K562 (cell line): ENCODE results near the gene SYT1. TPM values are rescaled to one million over a fixed set of nuclear protein-coding genes. Genes with fewer than 3 reads are reported as not detected.

ENCODE experiments used
- ATAC-seq: fragments of 200-7000 bp; cut with Tn5 transposase; 3 replicates; pipeline ENCODE4 v1.9.1; 2020; ENCODE audit warnings: moderate library complexity
- BruUV-seq: library from RNA; stranded (reverse); fragments of 400-500 nt; replicated peaks from 2 replicates; lab custom pipeline; 2021; lab: Mats Ljungman, UMichigan
- CTCF ChIA-PET: fragments of 300-600 bp; formaldehyde crosslinking; extraction: SDS; loops from one replicate; lab custom pipeline; 2021; ENCODE audit warnings: low intra/inter-chr PET ratio; lab: Yijun Ruan, JAX
- POLR2A ChIA-PET: fragments of 300-600, 350-650 bp; sonication (Branson Sonifier 250); formaldehyde crosslinking; extraction: SDS; loops from one replicate; lab custom pipeline; 2021; ENCODE audit warnings: antibody characterized with exemption, inconsistent platforms; lab: Yijun Ruan, JAX
- DNase-seq, 4 experiments: peaks; one replicate each; pipeline versions ENCODE4 v3.0.0 to v3.0.0-alpha.2; 2011 to 2018; ENCODE audit warnings: low spot score in 3 of 4, mixed read lengths in 3 of 4; ENCODE audit errors: extremely low read depth in 1 of 4
- FAIRE-seq: peaks from 2 replicates; lab custom pipeline; 2011; peaks lifted over from hg19 to GRCh38; lab: Jason Lieb, UNC
- H2AFZ ChIP-seq: 2 replicates; pipeline ENCODE4 v1.6.0; 2011; ENCODE audit warnings: low read depth, low read length, control low read depth, inconsistent platforms
- H3K27ac ChIP-seq: fragments of 200-600 bp; 3 replicates; pipeline ENCODE4 v1.8.0; 2011; ENCODE audit warnings: low read depth, mild to moderate bottlenecking, control low read depth, inconsistent platforms, low read length, moderate library complexity, mixed read lengths; ENCODE audit errors: extremely low read depth
- H3K27me3 ChIP-seq, 2 experiments: fragments of 300-600 bp in 1 of 2; 2 replicates in 1 of 2; 3 replicates in 1 of 2; pipeline versions ENCODE4 v1.6.0 to v1.8.0; 2011; ENCODE audit warnings: inconsistent platforms in 2 of 2, low read length in 2 of 2, mild to moderate bottlenecking in 1 of 2, mixed read lengths in 1 of 2, moderate library complexity in 1 of 2; ENCODE audit not compliant: control insufficient read depth in 2 of 2, insufficient read depth in 2 of 2
- H3K36me3 ChIP-seq: fragments of 300-600 bp; 3 replicates; pipeline ENCODE4 v1.8.0; 2011; ENCODE audit warnings: mild to moderate bottlenecking, low read length, inconsistent platforms; ENCODE audit not compliant: control insufficient read depth, insufficient read depth
- H3K4me1 ChIP-seq, 2 experiments: fragments of 200-600 bp in 1 of 2; replicated peaks in 1 of 2; 2 replicates in 1 of 2; 3 replicates in 1 of 2; pipeline versions ENCODE4 v1.5.1 to v1.8.0; 2011; ENCODE audit warnings: inconsistent platforms in 2 of 2, low read length in 2 of 2, mild to moderate bottlenecking in 1 of 2, mixed read lengths in 1 of 2, moderate library complexity in 1 of 2; ENCODE audit not compliant: control insufficient read depth in 2 of 2, insufficient read depth in 2 of 2
- H3K4me2 ChIP-seq: 2 replicates; pipeline ENCODE4 v1.6.1; 2011; ENCODE audit warnings: low read length, control low read depth, inconsistent platforms, mixed read lengths; ENCODE audit not compliant: insufficient read depth
- H3K4me3 ChIP-seq: fragments of 200-600 bp; sonication (generic), shearing (Covaris generic); 2 replicates; pipeline ENCODE4 v1.5.1; 2016; ENCODE audit warnings: control low read depth, inconsistent platforms
- H3K79me2 ChIP-seq: fragments of 200-600 bp; 3 replicates; pipeline ENCODE4 v1.8.0; 2011; ENCODE audit warnings: low read length, inconsistent platforms; ENCODE audit not compliant: control insufficient read depth, insufficient read depth
- H3K9ac ChIP-seq, 2 experiments: 2 replicates each; pipeline versions ENCODE4 v1.6.0 to v1.6.1; 2011; ENCODE audit warnings: low read depth in 2 of 2, low read length in 2 of 2, control low read depth in 1 of 2, inconsistent platforms in 1 of 2, mild to moderate bottlenecking in 1 of 2, mixed read lengths in 1 of 2; ENCODE audit not compliant: insufficient read depth in 1 of 2
- H3K9me1 ChIP-seq: one replicate; pipeline ENCODE4 v1.6.0; 2011; ENCODE audit warnings: inconsistent platforms, mild to moderate bottlenecking, low read length, moderate library complexity; ENCODE audit not compliant: control insufficient read depth, insufficient read depth
- H3K9me3 ChIP-seq: replicated peaks from 2 replicates; pipeline ENCODE4 v1.5.1; 2011; ENCODE audit warnings: low read depth, low read length, inconsistent platforms; ENCODE audit not compliant: control insufficient read depth, insufficient read depth
- H4K20me1 ChIP-seq: replicated peaks from 2 replicates; pipeline ENCODE4 v1.6.1; 2011; ENCODE audit warnings: low read length, inconsistent platforms, mixed read lengths; ENCODE audit not compliant: control insufficient read depth, insufficient read depth
- BRF2 ChIP-seq: IDR thresholded peaks from 3 replicates; pipeline ENCODE4 v1.6.1; 2011; ENCODE audit warnings: borderline replicate concordance, mild to moderate bottlenecking; ENCODE audit not compliant: insufficient read length, insufficient read depth
- GTF2A2 ChIP-seq: IDR thresholded peaks from 2 replicates; pipeline ENCODE4 v1.6.1; 2016; ENCODE audit warnings: mild to moderate bottlenecking, missing genetic modification characterization, missing compliant biosample characterization
- HIVEP1 ChIP-seq: fragments of 250-450 bp; sonication (Bioruptor Pico); IDR thresholded peaks from 2 replicates; pipeline ENCODE4 v1.4.0; 2020; ENCODE audit warnings: mild to moderate bottlenecking
- NFXL1 ChIP-seq: fragments of 450-650 bp; formaldehyde crosslinking; IDR thresholded peaks from 2 replicates; pipeline ENCODE4 v1.4.0; 2021; ENCODE audit warnings: mild to moderate bottlenecking
- SLC30A9 ChIP-seq: fragments of 250-450 bp; sonication (Bioruptor Pico); IDR thresholded peaks from 2 replicates; pipeline ENCODE4 v1.8.0; 2022; ENCODE audit warnings: mild to moderate bottlenecking, moderate library complexity
- SRSF7 ChIP-seq: fragments of 200-400 bp; formaldehyde crosslinking; optimal IDR thresholded peaks from 2 replicates; pipeline ENCODE3; 2017; ENCODE audit warnings: mild to moderate bottlenecking, low read depth, low read length
- USF1 ChIP-seq: sonication (generic); formaldehyde crosslinking; IDR thresholded peaks from 2 replicates; pipeline ENCODE4 v1.9.0; 2022; ENCODE audit warnings: mild to moderate bottlenecking, missing genetic modification reagents
- ZBTB49 ChIP-seq: sonication (generic); formaldehyde crosslinking; IDR thresholded peaks from 2 replicates; pipeline ENCODE4 v1.8.0; 2022; ENCODE audit warnings: missing genetic modification reagents, mild to moderate bottlenecking, borderline replicate concordance
- ZBTB8A ChIP-seq: fragments of 450-650 bp; IDR thresholded peaks from 2 replicates; pipeline ENCODE4 v1.6.1; 2018; ENCODE audit warnings: mild to moderate bottlenecking, moderate library complexity; ENCODE audit not compliant: partially characterized antibody
- ZNF263 ChIP-seq: sonication (generic); formaldehyde crosslinking; IDR thresholded peaks from 2 replicates; pipeline ENCODE4 v1.8.0; 2022; ENCODE audit warnings: mild to moderate bottlenecking, missing genetic modification reagents, borderline replicate concordance
- ZNF668 ChIP-seq: fragments of 250-450 bp; sonication (Bioruptor Pico); IDR thresholded peaks from 2 replicates; pipeline ENCODE4 v1.8.0; 2022; ENCODE audit warnings: mild to moderate bottlenecking, inconsistent platforms
- ZNF764 ChIP-seq: fragments of 250-450 bp; sonication (Bioruptor Pico); IDR thresholded peaks from 2 replicates; pipeline ENCODE4 v1.4.0; 2020; ENCODE audit warnings: low read depth, mild to moderate bottlenecking, moderate library complexity
- WGBS: fragments of 100-300 bp; shearing (Covaris generic); methylation state at CpG from one replicate; pipeline ENCODE4 v1.1.6; 2016; ENCODE audit warnings: low coverage, mixed read lengths; ENCODE audit not compliant: insufficient coverage; ENCODE audit errors: missing lambda C conversion rate; 5-methylcytosine and 5-hydroxymethylcytosine counted together
- in situ Hi-C: fragments of 300-500 bp; cut with MboI; formaldehyde crosslinking; loops from 4 replicates; pipeline ENCODE4 v1.15.0; 2018; ENCODE audit warnings: inconsistent platforms, mixed read lengths
- intact Hi-C: fragments of 100-400 bp; cut with micrococcal nuclease; formaldehyde crosslinking; loops from 2 replicates; pipeline ENCODE4 v1.14.2; 2022
- polyA plus RNA-seq, 8 experiments: library from polyadenylated mRNA; depleted of rRNA in 4 of 8; stranded (reverse) in 5 of 8; unstranded in 3 of 8; fragments of >200 nt; fragmentation: Nextera tagmentation in 2 of 8; fragmentation: Illumina TruSeq in 1 of 8; extraction: Ambion mirVana in 2 of 8; extraction: Trizol in 1 of 8; gene quantifications; 2 replicates each; pipeline versions ENCODE4 v1.2.1 to v1.2.3, GENCODE V29; 2011 to 2014; ENCODE audit warnings: inconsistent platforms in 1 of 8, missing spikeins in 1 of 8
- total RNA-seq, 7 experiments: library from RNA; depleted of rRNA in 6 of 7; stranded (reverse); fragments of >200 nt in 6 of 7; fragmentation: Illumina TruSeq in 2 of 7; extraction: Trizol in 2 of 7; gene quantifications; 2 replicates each; pipeline versions ENCODE4 v1.2.1 to v1.2.3, GENCODE V29; 2011 to 2021; ENCODE audit warnings: low replicate concordance in 1 of 7

SYT1 gene
- total and polyA plus RNA-seq, 9 of the 15 experiments (the other 6 are each of a cell fraction or from before 2014, with no cell fraction given) = 0.03 to 0.13 (median 0.07) TPM; not detected in 4

GRCh38 chr12:79227091-79227490 is 362.5 kb downstream of the SYT1 start:
- in situ Hi-C loops = no loop called here
- DNase-seq = no peak
- no peaks in the 10 kb centered on the region for H3K36me3 ChIP-seq

GRCh38 chr12:79227646-79228045 is 363.1 kb downstream of the SYT1 start:
- intact Hi-C loops = no loop called here
- H2AFZ ChIP-seq = no peak overlapping the region
- no peak overlapping the region for H3K9ac ChIP-seq
- H3K4me3 ChIP-seq = no peak overlapping the region
- ChIA-PET CTCF (no interaction called here), POLR2A (no interaction called here)
- H3K27me3 ChIP-seq = no peaks in the 10 kb centered on the region
- no peaks in the 10 kb centered on the region for H4K20me1 ChIP-seq
- FAIRE-seq (no peak), ATAC-seq (no peak), DNase-seq (no peak)
- H3K36me3 ChIP-seq = no peaks in the 10 kb centered on the region
- H3K9me3 ChIP-seq = no peaks in the 10 kb centered on the region; the same call in 1 of the 2 replicates
- no TSS peak for BruUV-seq
- 0% methylated on average over 3 of the region's 3 CpGs for WGBS
- H3K4me1 ChIP-seq = no peaks in the 10 kb centered on the region
- H3K79me2 ChIP-seq = no peaks in the 10 kb centered on the region
- H3K27ac ChIP-seq = no peak overlapping the region
- H3K9me1 ChIP-seq = no peaks in the 10 kb centered on the region
- in situ Hi-C loops = no loop called here
- H3K4me2 ChIP-seq = no peak overlapping the region
- TF ChIP-seq ZNF668 = no peak
- TF ChIP-seq SLC30A9 (CRISPR knock-in tag) = no peak
- TF ChIP-seq NFXL1 (CRISPR knock-in tag) = no peak
- TF ChIP-seq GTF2A2 (tag) = no peak
- no peak for TF ChIP-seq SRSF7
- no peak for TF ChIP-seq ZNF263
- no peak for TF ChIP-seq HIVEP1
- no peak for TF ChIP-seq ZNF764 (CRISPR knock-in tag)
- no peak for TF ChIP-seq ZBTB49 (CRISPR knock-in tag)
- TF ChIP-seq USF1 (CRISPR knock-in tag) = no peak

More at GRCh38 chr12:79227091-79227490, 362.5 kb downstream of the SYT1 start:
- H3K27ac ChIP-seq = no peak overlapping the region
- H3K79me2 ChIP-seq = no peaks in the 10 kb centered on the region
- H2AFZ ChIP-seq = no peak overlapping the region
- BruUV-seq = no TSS peak
- ATAC-seq (no peak), FAIRE-seq (no peak)
- ChIA-PET POLR2A (no interaction called here), CTCF (no interaction called here)
- no peaks in the 10 kb centered on the region; the same call in 1 of the 2 replicates for H3K9me3 ChIP-seq
- no peaks in the 10 kb centered on the region for H3K4me1 ChIP-seq
- TF ChIP-seq BRF2 (no peak), ZBTB8A (no peak)
- H3K27me3 ChIP-seq = no peaks in the 10 kb centered on the region
- WGBS = 0% methylated on average over 1 of the region's 1 CpG
- no peak overlapping the region for H3K4me2 ChIP-seq
- H3K4me3 ChIP-seq = no peak overlapping the region
- intact Hi-C loops = no loop called here
- H4K20me1 ChIP-seq = no peaks in the 10 kb centered on the region
- no peaks in the 10 kb centered on the region for H3K9me1 ChIP-seq
- no peak overlapping the region for H3K9ac ChIP-seq
